Thyroid gland (tissue), 4 donors: ENCODE measurements around the gene EHMT1. TPM values are rescaled to one million over a fixed set of nuclear protein-coding genes. Genes with fewer than 3 reads are reported as not detected.

Experiments
- DNase-seq, 2 donors: peaks; one replicate each; pipeline ENCODE4 v3.0.0-alpha.2; 2019
- H3K27ac ChIP-seq, 3 donors: fragments of 200-600 bp; sonication (generic); 1 replicate in 2 of 3; 2 replicates in 1 of 3; pipeline ENCODE4 v1.5.1; 2016 to 2019; ENCODE audit warnings: mild to moderate bottlenecking in 1 of 3, moderate library complexity in 1 of 3
- H3K27me3 ChIP-seq: fragments of 200-600 bp; sonication (generic); one replicate; pipeline ENCODE4 v1.5.1; 2019
- H3K36me3 ChIP-seq, 2 donors: fragments of 200-600 bp; sonication (generic); one replicate each; pipeline ENCODE4 v1.5.1; 2016 to 2019
- H3K4me1 ChIP-seq, 2 donors: fragments of 200-600 bp; sonication (generic); one replicate each; pipeline ENCODE4 v1.5.1; 2017 to 2019
- H3K4me3 ChIP-seq, 3 donors: fragments of 200-600 bp; sonication (generic); replicated peaks in 1 of 3; 1 replicate in 2 of 3; 2 replicates in 1 of 3; pipeline ENCODE4 v1.5.1; 2016; ENCODE audit warnings: mild to moderate bottlenecking in 1 of 3
- H3K9me3 ChIP-seq: fragments of 200-600 bp; sonication (generic); one replicate; pipeline ENCODE4 v1.5.1; 2017
- POLR2A ChIP-seq, 2 donors: fragments of 450-650 bp; IDR thresholded peaks; one replicate each; pipeline ENCODE4 v1.6.1; 2017; ENCODE audit warnings: antibody characterized with exemption in 2 of 2, mild to moderate bottlenecking in 2 of 2, moderate library complexity in 1 of 2
- WGBS, 2 donors: methylation state at CpG; one replicate each; pipeline ENCODE4 v1.1.5; 2017; 5-methylcytosine and 5-hydroxymethylcytosine counted together
- intact Hi-C: fragments of 100-400 bp; cut with DNase I; formaldehyde crosslinking; loops from one replicate; pipeline ENCODE4 v1.15.1; 2023
- total RNA-seq, 4 donors: library from RNA; depleted of rRNA; stranded (reverse); fragments of >200 nt; gene quantifications; one replicate each; pipeline ENCODE4 v1.2.3, GENCODE V29; 2016
- TF ChIP-seq, protein P1 (sequence below), 6 experiments: fragments of 200-600 bp in 3 of 6; fragments of 450-650 bp in 3 of 6; sonication (generic) in 3 of 6; IDR thresholded peaks; one replicate each; pipeline ENCODE4 v1.5.1; 2016 to 2019; ENCODE audit warnings: antibody characterized with exemption in 6 of 6, mild to moderate bottlenecking in 2 of 6, inconsistent platforms in 1 of 6, moderate library complexity in 1 of 6

Gene EHMT1
- total RNA-seq, 4 donors from 2014 or later = 56.8 to 99.5 (median 94.4) TPM

- no peaks in the 10 kb centered on the region for H3K4me1 ChIP-seq
- DNase-seq = no peak
- WGBS, 2 donors = 97 to 98% methylated on average over 29 of the region's 29 CpGs
Observed at GRCh38 chr9:137781906-137782585, 163.2 kb downstream of the EHMT1 start.

GRCh38 chr9:137783521-137783920 lies 164.7 kb downstream of the EHMT1 start:
- WGBS, 2 donors = 94 to 95% methylated on average over 12 of the region's 12 CpGs
- Histone ChIP-seq H3K27ac (no peak overlapping the region), H3K9me3 (no peaks in the 10 kb centered on the region), H3K27me3 (no peaks in the 10 kb centered on the region), H3K4me3 (no peak overlapping the region), H3K36me3 (peaks cover 45 to 49% of the 10 kb centered on the region in 2 donors), H3K4me1 (no peaks in the 10 kb centered on the region)
- intact Hi-C loops = no loop called here
- TF ChIP-seq, protein P1, sequence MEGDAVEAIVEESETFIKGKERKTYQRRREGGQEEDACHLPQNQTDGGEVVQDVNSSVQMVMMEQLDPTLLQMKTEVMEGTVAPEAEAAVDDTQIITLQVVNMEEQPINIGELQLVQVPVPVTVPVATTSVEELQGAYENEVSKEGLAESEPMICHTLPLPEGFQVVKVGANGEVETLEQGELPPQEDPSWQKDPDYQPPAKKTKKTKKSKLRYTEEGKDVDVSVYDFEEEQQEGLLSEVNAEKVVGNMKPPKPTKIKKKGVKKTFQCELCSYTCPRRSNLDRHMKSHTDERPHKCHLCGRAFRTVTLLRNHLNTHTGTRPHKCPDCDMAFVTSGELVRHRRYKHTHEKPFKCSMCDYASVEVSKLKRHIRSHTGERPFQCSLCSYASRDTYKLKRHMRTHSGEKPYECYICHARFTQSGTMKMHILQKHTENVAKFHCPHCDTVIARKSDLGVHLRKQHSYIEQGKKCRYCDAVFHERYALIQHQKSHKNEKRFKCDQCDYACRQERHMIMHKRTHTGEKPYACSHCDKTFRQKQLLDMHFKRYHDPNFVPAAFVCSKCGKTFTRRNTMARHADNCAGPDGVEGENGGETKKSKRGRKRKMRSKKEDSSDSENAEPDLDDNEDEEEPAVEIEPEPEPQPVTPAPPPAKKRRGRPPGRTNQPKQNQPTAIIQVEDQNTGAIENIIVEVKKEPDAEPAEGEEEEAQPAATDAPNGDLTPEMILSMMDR (IDR thresholded peaks at IDR 0.05) = no peak
- no peak for TF ChIP-seq POLR2A (IDR thresholded peaks at IDR 0.05)
- DNase-seq = no peak

More at GRCh38 chr9:137781906-137782585, 163.2 kb downstream of the EHMT1 start:
- Histone ChIP-seq H3K36me3 (peaks cover 57 to 59% of the 10 kb centered on the region in 2 donors), H3K4me3 (no peak overlapping the region), H3K27ac (no peak overlapping the region), H3K27me3 (no peaks in the 10 kb centered on the region), H3K9me3 (no peaks in the 10 kb centered on the region)
- TF ChIP-seq, protein P1 (IDR thresholded peaks at IDR 0.05) = no peak
- no peak for TF ChIP-seq POLR2A (IDR thresholded peaks at IDR 0.05)
- intact Hi-C loops = no loop called here

DNA sequence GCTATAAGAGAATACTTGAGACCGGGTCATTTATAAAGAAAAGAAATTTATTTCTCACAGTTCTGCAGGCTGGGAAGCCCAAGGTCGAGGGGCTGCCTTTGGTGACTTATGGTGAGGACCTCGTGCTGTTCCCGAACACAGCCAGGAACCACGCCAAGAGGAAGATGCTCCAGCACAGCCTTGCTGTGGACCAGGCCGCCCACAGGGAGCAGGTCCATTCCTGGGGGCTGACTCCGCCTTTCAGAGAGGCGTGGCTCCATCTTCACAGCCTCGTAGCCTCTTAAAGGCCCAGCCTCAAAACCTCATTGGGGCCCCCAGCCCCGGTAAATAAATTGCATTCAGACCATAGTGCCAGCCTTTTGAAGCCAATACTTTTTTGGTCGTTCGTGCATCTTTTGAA lies 165.2 kb downstream of the EHMT1 start:
- Histone ChIP-seq H3K36me3 (peaks cover 40 to 44% of the 10 kb centered on the region in 2 donors), H3K9me3 (no peaks in the 10 kb centered on the region), H3K27me3 (no peaks in the 10 kb centered on the region), H3K4me1 (no peaks in the 10 kb centered on the region), H3K4me3 (no peak overlapping the region), H3K27ac (no peak overlapping the region)
- DNase-seq = no peak
- no peak for TF ChIP-seq POLR2A (IDR thresholded peaks at IDR 0.05)
- TF ChIP-seq, protein P1 (IDR thresholded peaks at IDR 0.05) = no peak
- 90% methylated on average over 11 to 12 of the region's 12 CpGs for whole genome bisulfite sequencing, 2 donors
- intact Hi-C loops = no loop called here

DNA sequence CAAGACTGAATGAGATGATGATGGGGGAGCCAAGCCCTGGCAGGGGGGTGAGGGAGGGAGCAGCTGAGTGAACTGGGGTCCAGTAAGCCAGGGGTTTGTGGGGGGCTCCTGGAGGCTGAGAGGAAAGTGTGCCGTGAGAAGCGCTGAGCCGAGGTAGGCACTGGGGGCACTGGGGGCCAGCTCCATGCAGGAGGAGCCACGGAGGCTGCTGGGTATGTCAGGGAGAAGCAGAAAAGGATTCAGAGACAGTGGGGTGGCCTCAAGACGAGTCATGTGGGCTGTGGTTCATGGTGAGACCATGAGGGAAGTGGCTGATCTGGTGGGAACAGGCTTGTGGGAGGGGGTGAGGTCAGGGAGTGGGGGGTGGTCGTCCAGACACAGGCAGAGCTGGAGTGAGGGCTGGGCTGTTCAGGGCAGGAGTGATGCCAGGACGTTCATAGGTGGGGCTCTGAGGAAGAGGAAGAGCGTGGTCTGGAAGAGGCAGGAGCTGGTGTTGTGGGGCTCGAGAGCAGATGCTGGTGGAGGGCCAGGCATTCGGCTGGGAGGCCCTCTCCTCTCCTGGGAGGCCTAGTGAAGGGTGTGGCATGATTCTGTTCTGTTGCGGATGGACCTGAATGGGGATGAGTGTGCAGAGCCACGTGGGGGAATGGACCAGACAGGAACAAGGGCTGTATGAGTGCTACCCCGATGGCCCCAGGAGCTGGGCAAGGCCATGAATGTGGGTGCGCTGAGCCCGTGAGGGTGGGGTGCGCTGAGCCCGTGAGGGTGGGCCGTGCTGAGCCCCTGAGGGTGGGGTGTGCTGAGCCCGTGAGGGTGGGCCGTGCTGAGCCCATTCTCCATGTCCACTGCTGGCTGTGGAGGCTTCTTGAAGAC lies 166.1 kb downstream of the EHMT1 start:
- TF ChIP-seq POLR2A (IDR thresholded peaks at IDR 0.05) = no peak
- TF ChIP-seq, protein P1 (IDR thresholded peaks at IDR 0.05) = no peak
- Histone ChIP-seq H3K36me3 (peaks cover 33 to 38% of the 10 kb centered on the region in 2 donors), H3K4me3 (no peak overlapping the region), H3K4me1 (no peaks in the 10 kb centered on the region), H3K9me3 (no peaks in the 10 kb centered on the region), H3K27ac (no peak overlapping the region), H3K27me3 (no peaks in the 10 kb centered on the region)
- DNase-seq = no peak
- intact Hi-C loops = no loop called here
- WGBS, 2 donors = 87% methylated on average over 19 of the region's 20 CpGs

DNA sequence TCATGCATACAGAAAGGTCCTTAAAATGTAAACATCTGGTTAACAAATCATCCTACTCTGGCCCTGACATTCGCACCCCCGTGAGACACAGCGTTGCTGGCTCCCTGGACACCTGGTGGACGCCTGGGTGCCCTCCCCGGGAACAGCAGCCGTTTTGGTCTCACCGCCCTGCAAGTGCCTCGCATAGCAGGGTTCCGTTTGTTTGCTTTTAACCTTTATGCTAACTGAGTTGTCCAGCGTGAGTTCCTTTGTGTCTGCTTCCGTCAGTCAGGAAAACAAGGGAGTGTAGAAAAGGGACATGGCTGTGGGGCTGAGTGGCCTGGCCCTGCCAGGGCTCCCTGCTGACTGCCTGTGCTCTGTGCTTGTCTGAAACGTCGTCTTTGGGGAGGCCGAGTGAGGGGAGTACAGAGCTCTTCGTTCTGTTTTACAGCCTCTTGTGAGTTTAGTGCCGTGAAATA lies 166.9 kb downstream of the EHMT1 start:
- no peak overlapping the region for H3K4me3 ChIP-seq
- H3K36me3 ChIP-seq = peaks cover 33 to 40% of the 10 kb centered on the region in 2 donors
- intact Hi-C loops = no loop called here
- no peaks in the 10 kb centered on the region for H3K27me3 ChIP-seq
- TF ChIP-seq, protein P1 (IDR thresholded peaks at IDR 0.05) = no peak
- no peak for TF ChIP-seq POLR2A (IDR thresholded peaks at IDR 0.05)
- WGBS, 2 donors = 73 to 75% methylated on average over 16 of the region's 16 CpGs
- no peak for DNase-seq
- no peaks in the 10 kb centered on the region for H3K4me1 ChIP-seq
- H3K27ac ChIP-seq = no peak overlapping the region
- H3K9me3 ChIP-seq = no peaks in the 10 kb centered on the region
